GM12892 (cell line): Measurements from ENCODE around the gene CYP4Z1.
"Not testable (repeated sequence)": the region's sequence is repeated elsewhere in the genome, so short reads cannot be mapped to it uniquely, and the experiment has no call there.

Source experiments
- POLR2A ChIP-seq: IDR thresholded peaks from 2 replicates; pipeline ENCODE4 v1.6.1; 2011; ENCODE audit warnings: low read depth, low read length, control low read depth
- POLR2AphosphoS5 ChIP-seq: IDR thresholded peaks from 2 replicates; pipeline ENCODE4 v1.6.1; 2011; ENCODE audit warnings: low read depth, low read length, control low read depth
- TAF1 ChIP-seq: IDR thresholded peaks from 2 replicates; pipeline ENCODE4 v1.6.1; 2011; ENCODE audit warnings: low read depth, mild to moderate bottlenecking, control low read depth, low read length, borderline replicate concordance

GRCh38 chr1:47146495-47146894, 79.5 kb downstream of the CYP4Z1 start:
- TF ChIP-seq POLR2A, POLR2AphosphoS5, TAF1: not testable (repeated sequence)
